ENCODE results near the gene SOST. TPM values are rescaled to one million over a fixed set of nuclear protein-coding genes. Genes with fewer than 3 reads are reported as not detected.

Gene SOST
- polyA plus RNA-seq, 2 of the 4 experiments (the other 2 are of a cell fraction): 0.03 to 0.05 TPM

DNA sequence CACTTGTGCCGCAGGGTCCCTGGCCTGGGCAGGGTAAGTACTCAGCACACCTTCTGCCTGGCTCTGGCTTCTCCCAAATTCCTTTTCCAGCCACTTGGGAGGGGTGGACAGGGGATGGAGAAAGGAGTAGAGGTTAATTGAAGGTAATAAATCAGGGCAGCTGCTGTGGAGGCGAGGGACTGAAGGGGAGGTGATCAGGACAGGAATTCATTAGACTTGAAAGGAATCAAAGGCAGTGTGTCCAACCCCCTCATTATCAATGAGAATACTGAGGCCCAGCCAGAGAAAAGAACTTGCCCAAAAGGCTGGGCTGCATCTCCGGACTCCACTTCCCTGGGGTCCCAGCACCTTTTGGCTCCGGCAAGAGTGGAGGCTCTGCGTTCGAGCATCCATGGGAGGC lies 2.4 kb downstream of the SOST start:
- no peak overlapping the region for H3K4me3 ChIP-seq
- peaks cover 20% of the 10 kb centered on the region for H3K4me1 ChIP-seq
- FAIRE-seq (no peak), DNase-seq (ENCODE audit: low read depth in 1 of 2, low spot score in 1 of 2) (no peak), ATAC-seq (no peak)
- no peak for TF ChIP-seq EHMT2 (IDR thresholded peaks at IDR 0.05; ENCODE audit: low read depth)
- no peak for TF ChIP-seq HOXB5 (CRISPR knock-in tag; IDR thresholded peaks at IDR 0.05)
- TF ChIP-seq RFX5 (IDR thresholded peaks at IDR 0.05): no peak
- no peak for TF ChIP-seq JUN (IDR thresholded peaks at IDR 0.05)
- ChIA-PET CTCF (interaction anchor here (4.9 to 13.9 kb wide), 4 partner anchors 11 to 179 kb away, joined by 36 to 288 read pairs (median 200); no protein-coding TSS in a partner anchor), POLR2A (no interaction called here)
- no peak overlapping the region for H3K4me2 ChIP-seq
- no peak overlapping the region for H3K27ac ChIP-seq
- WGBS (ENCODE audit: missing lambda C conversion rate): 85% methylated on average over 6 of the region's 6 CpGs
- no peaks in the 10 kb centered on the region for H3K9me3 ChIP-seq

DNA sequence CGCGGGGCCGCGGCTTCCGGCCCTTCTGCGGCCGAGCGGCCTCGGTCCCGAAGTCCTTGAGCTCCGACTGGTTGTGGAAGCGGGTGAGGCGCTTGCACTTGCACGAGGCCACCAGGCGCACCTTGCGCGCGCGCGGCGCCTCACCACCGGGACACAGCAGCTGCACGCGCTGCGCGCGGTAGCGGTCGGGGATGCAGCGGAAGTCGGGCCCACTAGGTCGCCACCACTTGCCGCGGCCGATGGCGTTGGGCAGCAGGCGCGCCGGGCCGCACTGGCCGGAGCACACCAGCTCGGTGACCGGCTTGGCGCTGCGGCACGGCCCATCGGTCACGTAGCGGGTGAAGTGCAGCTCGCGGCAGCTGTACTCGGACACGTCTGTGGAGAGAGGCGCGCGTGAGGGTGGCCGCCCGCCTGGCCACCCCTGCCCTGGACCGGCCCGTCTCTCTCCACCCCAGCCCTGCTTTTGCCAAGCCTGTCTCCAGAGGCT lies 3.2 kb downstream of the SOST start:
- Histone ChIP-seq H3K27ac (no peak overlapping the region), H3K4me2 (no peak overlapping the region), H3K4me1 (peaks cover 16% of the 10 kb centered on the region), H3K9me3 (no peaks in the 10 kb centered on the region), H3K4me3 (no peak overlapping the region)
- ChIA-PET CTCF (interaction anchor here (1.1 to 13.9 kb wide), 5 partner anchors 11 to 272 kb away, joined by 3 to 288 read pairs (median 180); partner anchors contain the start of gene DHX8), POLR2A (no interaction called here)
- FAIRE-seq: no peak
- DNase-seq (ENCODE audit: low read depth in 1 of 2, low spot score in 1 of 2): no peak
- TF ChIP-seq FOSL2 (IDR thresholded peaks at IDR 0.05): no peak
- no peak for TF ChIP-seq FOSL2 (CRISPR knock-in tag; IDR thresholded peaks at IDR 0.05)
- no peak for TF ChIP-seq FOXS1 (CRISPR knock-in tag; IDR thresholded peaks at IDR 0.05)
- no peak for TF ChIP-seq ZFP36 (IDR thresholded peaks at IDR 0.05; ENCODE audit: borderline replicate concordance, partially characterized antibody)
- TF ChIP-seq CBX2 (IDR thresholded peaks at IDR 0.05; ENCODE audit: borderline replicate concordance, low read depth): no peak
- no peak for TF ChIP-seq MYC (IDR thresholded peaks at IDR 0.05; ENCODE audit: borderline replicate concordance, low read length)
- no peak for TF ChIP-seq BHLHE40 (IDR thresholded peaks at IDR 0.05; ENCODE audit: low read depth, low read length)
- TF ChIP-seq JUNB (IDR thresholded peaks at IDR 0.05): no peak
- TF ChIP-seq ZSCAN20 (CRISPR knock-in tag; IDR thresholded peaks at IDR 0.05): no peak
- TF ChIP-seq, protein P1, sequence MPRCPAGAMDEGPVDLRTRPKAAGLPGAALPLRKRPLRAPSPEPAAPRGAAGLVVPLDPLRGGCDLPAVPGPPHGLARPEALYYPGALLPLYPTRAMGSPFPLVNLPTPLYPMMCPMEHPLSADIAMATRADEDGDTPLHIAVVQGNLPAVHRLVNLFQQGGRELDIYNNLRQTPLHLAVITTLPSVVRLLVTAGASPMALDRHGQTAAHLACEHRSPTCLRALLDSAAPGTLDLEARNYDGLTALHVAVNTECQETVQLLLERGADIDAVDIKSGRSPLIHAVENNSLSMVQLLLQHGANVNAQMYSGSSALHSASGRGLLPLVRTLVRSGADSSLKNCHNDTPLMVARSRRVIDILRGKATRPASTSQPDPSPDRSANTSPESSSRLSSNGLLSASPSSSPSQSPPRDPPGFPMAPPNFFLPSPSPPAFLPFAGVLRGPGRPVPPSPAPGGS (IDR thresholded peaks at IDR 0.05): no peak
- TF ChIP-seq RARB (CRISPR knock-in tag; IDR thresholded peaks at IDR 0.05): no peak
- TF ChIP-seq, protein P2, sequence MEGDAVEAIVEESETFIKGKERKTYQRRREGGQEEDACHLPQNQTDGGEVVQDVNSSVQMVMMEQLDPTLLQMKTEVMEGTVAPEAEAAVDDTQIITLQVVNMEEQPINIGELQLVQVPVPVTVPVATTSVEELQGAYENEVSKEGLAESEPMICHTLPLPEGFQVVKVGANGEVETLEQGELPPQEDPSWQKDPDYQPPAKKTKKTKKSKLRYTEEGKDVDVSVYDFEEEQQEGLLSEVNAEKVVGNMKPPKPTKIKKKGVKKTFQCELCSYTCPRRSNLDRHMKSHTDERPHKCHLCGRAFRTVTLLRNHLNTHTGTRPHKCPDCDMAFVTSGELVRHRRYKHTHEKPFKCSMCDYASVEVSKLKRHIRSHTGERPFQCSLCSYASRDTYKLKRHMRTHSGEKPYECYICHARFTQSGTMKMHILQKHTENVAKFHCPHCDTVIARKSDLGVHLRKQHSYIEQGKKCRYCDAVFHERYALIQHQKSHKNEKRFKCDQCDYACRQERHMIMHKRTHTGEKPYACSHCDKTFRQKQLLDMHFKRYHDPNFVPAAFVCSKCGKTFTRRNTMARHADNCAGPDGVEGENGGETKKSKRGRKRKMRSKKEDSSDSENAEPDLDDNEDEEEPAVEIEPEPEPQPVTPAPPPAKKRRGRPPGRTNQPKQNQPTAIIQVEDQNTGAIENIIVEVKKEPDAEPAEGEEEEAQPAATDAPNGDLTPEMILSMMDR (IDR thresholded peaks at IDR 0.05): no peak
- TF ChIP-seq, protein P3, sequence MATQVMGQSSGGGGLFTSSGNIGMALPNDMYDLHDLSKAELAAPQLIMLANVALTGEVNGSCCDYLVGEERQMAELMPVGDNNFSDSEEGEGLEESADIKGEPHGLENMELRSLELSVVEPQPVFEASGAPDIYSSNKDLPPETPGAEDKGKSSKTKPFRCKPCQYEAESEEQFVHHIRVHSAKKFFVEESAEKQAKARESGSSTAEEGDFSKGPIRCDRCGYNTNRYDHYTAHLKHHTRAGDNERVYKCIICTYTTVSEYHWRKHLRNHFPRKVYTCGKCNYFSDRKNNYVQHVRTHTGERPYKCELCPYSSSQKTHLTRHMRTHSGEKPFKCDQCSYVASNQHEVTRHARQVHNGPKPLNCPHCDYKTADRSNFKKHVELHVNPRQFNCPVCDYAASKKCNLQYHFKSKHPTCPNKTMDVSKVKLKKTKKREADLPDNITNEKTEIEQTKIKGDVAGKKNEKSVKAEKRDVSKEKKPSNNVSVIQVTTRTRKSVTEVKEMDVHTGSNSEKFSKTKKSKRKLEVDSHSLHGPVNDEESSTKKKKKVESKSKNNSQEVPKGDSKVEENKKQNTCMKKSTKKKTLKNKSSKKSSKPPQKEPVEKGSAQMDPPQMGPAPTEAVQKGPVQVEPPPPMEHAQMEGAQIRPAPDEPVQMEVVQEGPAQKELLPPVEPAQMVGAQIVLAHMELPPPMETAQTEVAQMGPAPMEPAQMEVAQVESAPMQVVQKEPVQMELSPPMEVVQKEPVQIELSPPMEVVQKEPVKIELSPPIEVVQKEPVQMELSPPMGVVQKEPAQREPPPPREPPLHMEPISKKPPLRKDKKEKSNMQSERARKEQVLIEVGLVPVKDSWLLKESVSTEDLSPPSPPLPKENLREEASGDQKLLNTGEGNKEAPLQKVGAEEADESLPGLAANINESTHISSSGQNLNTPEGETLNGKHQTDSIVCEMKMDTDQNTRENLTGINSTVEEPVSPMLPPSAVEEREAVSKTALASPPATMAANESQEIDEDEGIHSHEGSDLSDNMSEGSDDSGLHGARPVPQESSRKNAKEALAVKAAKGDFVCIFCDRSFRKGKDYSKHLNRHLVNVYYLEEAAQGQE (IDR thresholded peaks at IDR 0.05): no peak
- TF ChIP-seq ZNF302 (CRISPR knock-in tag; IDR thresholded peaks at IDR 0.05): no peak
- no peak for TF ChIP-seq RCOR1 (IDR thresholded peaks at IDR 0.05; ENCODE audit: low read depth, low read length)
- no peak for TF ChIP-seq MAZ (IDR thresholded peaks at IDR 0.05; ENCODE audit: borderline replicate concordance, low read depth, low read length)
- TF ChIP-seq, protein P4, sequence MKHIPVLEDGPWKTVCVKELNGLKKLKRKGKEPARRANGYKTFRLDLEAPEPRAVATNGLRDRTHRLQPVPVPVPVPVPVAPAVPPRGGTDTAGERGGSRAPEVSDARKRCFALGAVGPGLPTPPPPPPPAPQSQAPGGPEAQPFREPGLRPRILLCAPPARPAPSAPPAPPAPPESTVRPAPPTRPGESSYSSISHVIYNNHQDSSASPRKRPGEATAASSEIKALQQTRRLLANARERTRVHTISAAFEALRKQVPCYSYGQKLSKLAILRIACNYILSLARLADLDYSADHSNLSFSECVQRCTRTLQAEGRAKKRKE (CRISPR knock-in tag; IDR thresholded peaks at IDR 0.05; ENCODE audit: low read depth): no peak
- TF ChIP-seq POLR2A (IDR thresholded peaks at IDR 0.05; ENCODE audit: low read length): no peak
- WGBS (ENCODE audit: missing lambda C conversion rate): 95% methylated on average over 60 of the region's 60 CpGs
- ATAC-seq: no peak
